Breast epithelium (tissue), 4 donors: ENCODE data around the gene PGRMC2. TPM values are rescaled to one million over a fixed set of nuclear protein-coding genes. Genes with fewer than 3 reads are reported as not detected.

Source experiments
- DNase-seq, 2 donors: peaks; one replicate each; pipeline ENCODE4 v3.0.0-alpha.2; 2019; ENCODE audit warnings: low spot score in 2 of 2
- H3K27ac ChIP-seq, 2 donors: fragments of 200-600 bp; sonication (generic) in 1 of 2; one replicate each; pipeline ENCODE4 v1.5.1; 2016 to 2019; ENCODE audit warnings: mild to moderate bottlenecking in 1 of 2
- H3K27me3 ChIP-seq, 2 donors: fragments of 200-600 bp; sonication (generic) in 1 of 2; one replicate each; pipeline versions ENCODE4 v1.5.1 to v1.6.0; 2017 to 2019; ENCODE audit warnings: control low read depth in 1 of 2, mild to moderate bottlenecking in 1 of 2
- H3K36me3 ChIP-seq: fragments of 200-600 bp; one replicate; pipeline ENCODE4 v1.5.1; 2019
- H3K4me1 ChIP-seq, 2 donors: fragments of 200-600 bp; sonication (generic); one replicate each; pipeline ENCODE4 v1.5.1; 2016 to 2019; ENCODE audit warnings: control low read depth in 1 of 2
- H3K4me3 ChIP-seq, 3 donors: fragments of 200-600 bp; sonication (generic); 1 replicate in 2 of 3; 2 replicates in 1 of 3; pipeline ENCODE4 v1.5.1; 2016 to 2019; ENCODE audit warnings: mild to moderate bottlenecking in 3 of 3, moderate library complexity in 2 of 3
- H3K9me3 ChIP-seq, 2 donors: fragments of 200-600 bp; sonication (generic) in 1 of 2; one replicate each; pipeline ENCODE4 v1.5.1; 2016 to 2019; ENCODE audit warnings: control low read depth in 1 of 2
- POLR2A ChIP-seq: fragments of 450-650 bp; IDR thresholded peaks from one replicate; pipeline ENCODE4 v1.6.1; 2016; ENCODE audit warnings: antibody characterized with exemption, mild to moderate bottlenecking, moderate library complexity
- POLR2AphosphoS5 ChIP-seq, 3 donors: sonication (generic); formaldehyde crosslinking; IDR thresholded peaks; one replicate each; pipeline ENCODE4 v1.6.1; 2017; ENCODE audit warnings: antibody characterized with exemption in 3 of 3
- intact Hi-C: fragments of 100-400 bp; cut with DNase I; formaldehyde crosslinking; loops from one replicate; pipeline ENCODE4 v1.15.1; 2023; ENCODE audit warnings: low total_unique reads
- total RNA-seq, 3 donors: library from RNA; depleted of rRNA; stranded (reverse); fragments of >200 nt; gene quantifications; one replicate each; pipeline ENCODE4 v1.1.0, GENCODE V29; 2016
- TF ChIP-seq, protein P1 (sequence below), 3 donors: fragments of 450-650 bp; IDR thresholded peaks; one replicate each; pipeline ENCODE4 v1.5.1; 2016 to 2017; ENCODE audit warnings: antibody characterized with exemption in 3 of 3, mild to moderate bottlenecking in 3 of 3, moderate library complexity in 3 of 3

PGRMC2 gene
- total RNA-seq, 3 donors from 2014 or later = 34.7 to 51.2 (median 47.5) TPM

DNA sequence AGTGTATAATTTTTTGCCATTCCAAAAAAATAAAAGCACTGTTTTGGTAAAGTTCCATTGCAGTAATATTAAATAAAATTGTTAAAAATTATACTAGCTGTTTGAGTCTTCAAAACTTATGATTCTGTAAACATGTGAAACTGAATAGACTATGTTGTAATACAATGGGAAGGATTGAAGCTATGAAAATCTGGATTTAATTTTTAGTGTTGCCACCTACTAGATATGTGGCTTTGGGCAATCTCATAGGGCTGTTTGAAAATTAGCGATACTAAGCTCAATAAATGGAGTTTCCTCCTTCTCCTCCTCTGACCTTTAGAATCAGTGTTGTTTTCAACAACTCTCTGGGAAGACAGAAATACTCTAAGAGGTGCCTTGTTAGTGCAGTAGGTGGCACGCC lies 4.5 kb downstream of the PGRMC2 start:
- Histone ChIP-seq H3K4me1 (peaks cover 0 to 21% of the 10 kb centered on the region in 2 donors), H3K27ac (no peak overlapping the region), H3K36me3 (no peaks in the 10 kb centered on the region), H3K4me3 (no peak overlapping the region), H3K9me3 (no peaks in the 10 kb centered on the region), H3K27me3 (no peaks in the 10 kb centered on the region)
- intact Hi-C loops = no loop called here
- no peak for DNase-seq
- TF ChIP-seq POLR2A = no peak

DNA sequence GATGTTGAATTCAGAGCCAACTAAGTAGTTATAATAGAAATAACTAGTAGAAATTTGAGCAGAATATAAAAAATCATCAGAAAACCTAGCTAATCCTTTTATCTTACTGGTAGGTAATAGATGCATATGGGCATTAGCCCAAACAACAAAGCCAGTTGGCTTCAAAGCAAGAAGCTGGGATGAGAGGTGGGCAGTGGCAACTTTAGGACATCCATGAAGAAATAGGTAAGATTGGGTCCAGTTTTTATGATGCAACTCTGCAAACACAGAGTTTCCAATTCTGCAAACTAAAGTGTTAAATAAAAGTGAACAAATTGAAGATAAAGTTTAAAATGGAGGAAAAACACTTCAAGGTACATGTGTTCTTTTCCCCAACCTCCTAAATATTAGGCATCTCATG lies 5.1 kb downstream of the PGRMC2 start:
- no peak overlapping the region for H3K27ac ChIP-seq
- no peak for DNase-seq
- TF ChIP-seq POLR2AphosphoS5 (IDR thresholded peaks at IDR 0.05) (no peak), POLR2A (no peak)
- TF ChIP-seq, protein P1, sequence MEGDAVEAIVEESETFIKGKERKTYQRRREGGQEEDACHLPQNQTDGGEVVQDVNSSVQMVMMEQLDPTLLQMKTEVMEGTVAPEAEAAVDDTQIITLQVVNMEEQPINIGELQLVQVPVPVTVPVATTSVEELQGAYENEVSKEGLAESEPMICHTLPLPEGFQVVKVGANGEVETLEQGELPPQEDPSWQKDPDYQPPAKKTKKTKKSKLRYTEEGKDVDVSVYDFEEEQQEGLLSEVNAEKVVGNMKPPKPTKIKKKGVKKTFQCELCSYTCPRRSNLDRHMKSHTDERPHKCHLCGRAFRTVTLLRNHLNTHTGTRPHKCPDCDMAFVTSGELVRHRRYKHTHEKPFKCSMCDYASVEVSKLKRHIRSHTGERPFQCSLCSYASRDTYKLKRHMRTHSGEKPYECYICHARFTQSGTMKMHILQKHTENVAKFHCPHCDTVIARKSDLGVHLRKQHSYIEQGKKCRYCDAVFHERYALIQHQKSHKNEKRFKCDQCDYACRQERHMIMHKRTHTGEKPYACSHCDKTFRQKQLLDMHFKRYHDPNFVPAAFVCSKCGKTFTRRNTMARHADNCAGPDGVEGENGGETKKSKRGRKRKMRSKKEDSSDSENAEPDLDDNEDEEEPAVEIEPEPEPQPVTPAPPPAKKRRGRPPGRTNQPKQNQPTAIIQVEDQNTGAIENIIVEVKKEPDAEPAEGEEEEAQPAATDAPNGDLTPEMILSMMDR (IDR thresholded peaks at IDR 0.05) = no peak
- H3K36me3 ChIP-seq = no peaks in the 10 kb centered on the region
- H3K9me3 ChIP-seq = no peaks in the 10 kb centered on the region
- H3K27me3 ChIP-seq = no peaks in the 10 kb centered on the region
- intact Hi-C loops = no loop called here
- H3K4me1 ChIP-seq = peaks cover 0 to 21% of the 10 kb centered on the region in 2 donors
- H3K4me3 ChIP-seq = no peak overlapping the region

DNA sequence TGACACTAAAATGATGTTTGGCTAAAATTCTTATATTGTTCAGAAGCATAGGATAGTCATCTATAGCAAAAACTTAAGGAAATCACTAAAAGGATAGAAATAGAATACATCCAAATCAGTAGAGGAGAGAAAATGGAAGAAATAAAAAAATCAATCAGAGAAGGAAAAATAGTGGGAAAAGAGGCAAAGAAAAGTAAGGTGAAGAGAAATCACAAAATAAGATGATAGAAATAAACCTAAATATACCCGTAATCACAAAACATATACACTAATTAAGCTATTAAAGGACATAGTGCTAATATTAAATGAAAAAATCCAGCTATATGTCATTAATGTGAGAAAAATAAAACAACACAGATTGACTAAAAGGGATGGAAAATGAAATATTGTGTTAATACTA lies 6.3 kb downstream of the PGRMC2 start:
- H3K36me3 ChIP-seq = no peaks in the 10 kb centered on the region
- no peak overlapping the region for H3K27ac ChIP-seq
- no peak for DNase-seq
- intact Hi-C loops = no loop called here
- H3K27me3 ChIP-seq = no peaks in the 10 kb centered on the region
- no peak for TF ChIP-seq POLR2AphosphoS5 (IDR thresholded peaks at IDR 0.05)
- TF ChIP-seq, protein P1 (IDR thresholded peaks at IDR 0.05) = no peak
- TF ChIP-seq POLR2A = no peak
- peaks cover 0 to 21% of the 10 kb centered on the region in 2 donors for H3K4me1 ChIP-seq
- no peak overlapping the region for H3K4me3 ChIP-seq
- no peaks in the 10 kb centered on the region for H3K9me3 ChIP-seq

DNA sequence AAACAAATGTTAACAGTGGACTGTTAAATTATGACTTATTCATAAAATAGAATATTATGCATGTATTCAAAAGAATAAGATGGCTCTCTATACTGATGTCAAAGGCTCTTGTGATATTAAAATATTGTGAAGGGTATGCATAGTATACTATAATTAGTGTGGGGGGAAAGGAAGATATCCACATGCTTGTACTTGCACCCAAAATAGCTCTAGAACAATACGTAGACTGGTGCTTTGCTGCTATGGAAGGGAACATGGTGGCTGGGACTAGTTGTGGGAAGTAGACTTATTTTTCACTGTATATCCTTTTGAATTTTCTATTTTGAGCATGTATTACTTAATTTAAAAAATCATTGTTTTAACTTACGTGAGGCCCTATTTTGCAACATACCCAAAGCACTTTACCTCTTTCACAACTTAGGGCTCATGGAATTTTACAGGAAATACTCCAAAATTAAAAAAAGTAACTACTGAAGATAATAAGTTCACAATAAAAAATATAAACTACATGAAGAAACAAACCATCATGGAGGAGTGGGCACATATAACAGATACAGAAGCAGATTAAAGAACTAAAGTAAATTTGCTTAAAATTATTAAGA lies 7.9 kb downstream of the PGRMC2 start:
- Histone ChIP-seq H3K27me3 (no peaks in the 10 kb centered on the region), H3K27ac (no peak overlapping the region), H3K9me3 (no peaks in the 10 kb centered on the region), H3K4me3 (no peak overlapping the region), H3K36me3 (no peaks in the 10 kb centered on the region), H3K4me1 (peaks cover 0 to 7% of the 10 kb centered on the region in 2 donors)
- intact Hi-C loops = no loop called here
- no peak for DNase-seq
- TF ChIP-seq, protein P1 (IDR thresholded peaks at IDR 0.05) = no peak
- TF ChIP-seq POLR2AphosphoS5 (IDR thresholded peaks at IDR 0.05) = no peak
- no peak for TF ChIP-seq POLR2A

DNA sequence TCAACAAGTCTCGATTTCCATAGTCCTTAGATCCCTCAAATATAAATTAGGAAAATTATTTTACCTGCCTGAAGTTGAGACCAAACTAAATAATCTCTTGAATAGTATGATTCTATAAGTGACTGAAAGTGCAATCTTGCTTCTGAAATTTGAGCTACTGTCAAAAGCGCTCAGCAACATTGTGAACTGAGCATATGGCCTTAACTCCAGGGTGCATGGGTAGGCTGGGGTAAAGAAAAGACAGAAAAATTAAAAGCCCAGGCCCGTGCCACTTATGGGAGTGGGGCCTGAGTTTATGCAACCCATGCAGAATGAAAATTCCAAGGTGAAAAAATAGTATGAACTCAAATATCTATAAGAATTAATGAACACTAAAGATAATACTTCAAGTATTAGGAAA lies 9.8 kb downstream of the PGRMC2 start:
- TF ChIP-seq POLR2AphosphoS5 (IDR thresholded peaks at IDR 0.05) (no peak), POLR2A (no peak)
- TF ChIP-seq, protein P1 (IDR thresholded peaks at IDR 0.05) = no peak

More for the DNA sequence above, 9.8 kb downstream of the PGRMC2 start:
- Histone ChIP-seq H3K4me3 (no peak overlapping the region), H3K4me1 (no peaks in the 10 kb centered on the region), H3K27me3 (no peaks in the 10 kb centered on the region), H3K36me3 (no peaks in the 10 kb centered on the region), H3K9me3 (no peaks in the 10 kb centered on the region), H3K27ac (no peak overlapping the region)
- no peak for DNase-seq
- intact Hi-C loops = no loop called here
